GM23338 (cell line): ENCODE data around the gene FSIP1. TPM values are rescaled to one million over a fixed set of nuclear protein-coding genes. Genes with fewer than 3 reads are reported as not detected.

ENCODE experiments used
- ATAC-seq: fragments of 200-7000 bp; cut with Tn5 transposase; 3 replicates; pipeline ENCODE4 v1.9.1; 2020
- DNase-seq: peaks from one replicate; pipeline ENCODE4 v3.0.0-alpha.2; 2015; ENCODE audit warnings: low spot score
- H2AFZ ChIP-seq: fragments of 200-600 bp; sonication (generic); 2 replicates; pipeline ENCODE4 v1.8.0; 2016; ENCODE audit warnings: antibody characterized with exemption, mild to moderate bottlenecking, moderate library complexity
- H3F3A ChIP-seq: fragments of 200-600 bp; sonication (generic); replicated peaks from 2 replicates; pipeline ENCODE4 v1.8.0; 2017; ENCODE audit warnings: antibody characterized with exemption, mixed run types, low read depth
- H3K27ac ChIP-seq: fragments of 200-600 bp; sonication (generic); 2 replicates; pipeline ENCODE4 v1.6.1; 2016; ENCODE audit warnings: low read depth
- H3K27me3 ChIP-seq: fragments of 200-600 bp; sonication (generic); 2 replicates; pipeline ENCODE4 v1.8.0; 2016; ENCODE audit warnings: mild to moderate bottlenecking, mixed run types, moderate library complexity; ENCODE audit not compliant: insufficient read depth
- H3K36me3 ChIP-seq: fragments of 200-600 bp; sonication (generic); 2 replicates; pipeline ENCODE4 v1.8.0; 2016; ENCODE audit warnings: mild to moderate bottlenecking; ENCODE audit not compliant: insufficient read depth
- H3K4me1 ChIP-seq: fragments of 200-600 bp; sonication (generic); 2 replicates; pipeline ENCODE4 v1.8.0; 2016; ENCODE audit warnings: mild to moderate bottlenecking, moderate library complexity; ENCODE audit not compliant: insufficient read depth
- H3K4me2 ChIP-seq: fragments of 200-600 bp; sonication (generic); 2 replicates; pipeline ENCODE4 v1.7.1; 2017; ENCODE audit warnings: mixed run types
- H3K4me3 ChIP-seq: fragments of 200-600 bp; sonication (generic); 2 replicates; pipeline ENCODE4 v1.6.1; 2016; ENCODE audit warnings: mixed run types
- H3K79me2 ChIP-seq: fragments of 200-600 bp; sonication (generic); replicated peaks from 2 replicates; pipeline ENCODE4 v1.8.0; 2017; ENCODE audit warnings: mild to moderate bottlenecking; ENCODE audit not compliant: insufficient read depth
- H3K9me2 ChIP-seq: fragments of 200-600 bp; sonication (generic); 2 replicates; pipeline ENCODE4 v1.8.0; 2017; ENCODE audit not compliant: insufficient read depth
- H4K20me1 ChIP-seq: fragments of 200-600 bp; sonication (generic); replicated peaks from 2 replicates; pipeline ENCODE4 v1.8.0; 2017; ENCODE audit warnings: mild to moderate bottlenecking; ENCODE audit not compliant: insufficient read depth
- H3K27ac Mint-ChIP-seq: 2 replicates; pipeline ENCODE4 v1.8.0; 2020; ENCODE audit warnings: inconsistent platforms, mild to moderate bottlenecking, moderate library complexity, mixed read lengths
- H3K27me3 Mint-ChIP-seq: 3 replicates; pipeline ENCODE4 v1.8.0; 2022; ENCODE audit warnings: low read depth, mild to moderate bottlenecking, moderate library complexity, mixed read lengths, inconsistent platforms; ENCODE audit not compliant: insufficient read depth, poor library complexity
- H3K36me3 Mint-ChIP-seq: 3 replicates; pipeline ENCODE4 v1.8.0; 2021; ENCODE audit warnings: low read depth, mild to moderate bottlenecking, inconsistent platforms, moderate library complexity, mixed read lengths
- H3K4me1 Mint-ChIP-seq: 3 replicates; pipeline ENCODE4 v1.8.0; 2020; ENCODE audit warnings: mild to moderate bottlenecking, inconsistent platforms, mixed read lengths
- H3K4me3 Mint-ChIP-seq: 3 replicates; pipeline ENCODE4 v1.8.0; 2021; ENCODE audit warnings: moderate library complexity, mild to moderate bottlenecking, inconsistent platforms, mixed read lengths
- H3K9me3 Mint-ChIP-seq: 3 replicates; pipeline ENCODE4 v1.8.0; 2020; ENCODE audit warnings: moderate library complexity, mild to moderate bottlenecking, inconsistent platforms, mixed read lengths
- CTCF ChIP-seq, 2 experiments: fragments of 200-600 bp in 1 of 2; sonication (generic) in 1 of 2; conservative IDR thresholded peaks; 2 replicates each; pipeline versions ENCODE4 v1.5.1 to v1.6.1; 2016 to 2017; ENCODE audit warnings: antibody characterized with exemption in 2 of 2, low read depth in 2 of 2, mild to moderate bottlenecking in 2 of 2, moderate library complexity in 1 of 2
- ETS1 ChIP-seq: IDR thresholded peaks from 2 replicates; pipeline ENCODE4 v1.6.1; 2016; ENCODE audit warnings: antibody characterized with exemption
- EZH2 ChIP-seq: fragments of 200-600 bp; sonication (generic); IDR thresholded peaks from one replicate; pipeline ENCODE4 v1.8.0; 2017; ENCODE audit warnings: antibody characterized with exemption, mild to moderate bottlenecking, low read depth; ENCODE audit not compliant: unreplicated experiment
- JUNB ChIP-seq: IDR thresholded peaks from one replicate; pipeline ENCODE4 v1.6.1; 2016; ENCODE audit warnings: antibody characterized with exemption; ENCODE audit not compliant: unreplicated experiment
- POLR2AphosphoS5 ChIP-seq: IDR thresholded peaks from 2 replicates; pipeline ENCODE4 v1.6.1; 2016; ENCODE audit warnings: antibody characterized with exemption, low read depth
- ZNF114 ChIP-seq: fragments of 250-450 bp; sonication (Bioruptor Pico); IDR thresholded peaks from 2 replicates; pipeline ENCODE4 v1.5.0; 2020; ENCODE audit warnings: mild to moderate bottlenecking, moderate library complexity
- polyA plus RNA-seq: library from polyadenylated mRNA; unstranded; fragments of >200 nt; fragmentation: Nextera tagmentation; extraction: Ambion mirVana; gene quantifications from 2 replicates; pipeline ENCODE4 v1.2.1, GENCODE V29; 2016
- total RNA-seq: library from RNA; depleted of rRNA; stranded (reverse); fragments of >200 nt; shearing (Covaris generic); gene quantifications from 2 replicates; pipeline ENCODE4 v1.2.3, GENCODE V29; 2014

The FSIP1 gene
- total and polyA plus RNA-seq, 2 experiments from 2014 or later, result 0.92 to 2.1 TPM

- Histone ChIP-seq H3F3A (no peaks in the 10 kb centered on the region), H3K9me2 (no peaks in the 10 kb centered on the region), H3K4me1 (no peaks in the 10 kb centered on the region), H3K4me3 (no peak overlapping the region), H3K4me2 (no peak overlapping the region), H2AFZ (0 out of 2 replicates have a peak overlapping the region, but pooled peaks have one; percentile 5), H4K20me1 (no peaks in the 10 kb centered on the region), H3K36me3 (no peaks in the 10 kb centered on the region), H3K79me2 (no peaks in the 10 kb centered on the region), H3K27ac (no peak overlapping the region), H3K27me3 (no peaks in the 10 kb centered on the region)
- Mint-ChIP-seq H3K4me1 (peaks cover 29% of the 10 kb centered on the region), H3K27ac (no peak overlapping the region), H3K27me3 (peaks cover 3% of the 10 kb centered on the region), H3K36me3 (no peaks in the 10 kb centered on the region), H3K4me3 (no peak overlapping the region), H3K9me3 (no peaks in the 10 kb centered on the region)
- ATAC-seq, result no peak
- DNase-seq, result no peak
- TF ChIP-seq POLR2AphosphoS5 (no peak), ZNF114 (CRISPR knock-in tag) (no peak), JUNB (no peak), ETS1 (no peak)
These were observed 138.9 kb downstream of the FSIP1 start for GRCh38 chr15:39643727-39644126.

- peak overlapping the region; percentile 23; the same call in 1 of the 2 replicates for H3K27ac Mint-ChIP-seq
- Histone ChIP-seq H3K4me2 (no peak overlapping the region), H3F3A (no peaks in the 10 kb centered on the region), H3K36me3 (no peaks in the 10 kb centered on the region), H3K4me1 (no peaks in the 10 kb centered on the region), H3K9me2 (peaks cover 2% of the 10 kb centered on the region; the same call in 1 of the 2 replicates), H3K27me3 (no peaks in the 10 kb centered on the region), H4K20me1 (no peaks in the 10 kb centered on the region), H3K27ac (no peak overlapping the region), H3K4me3 (no peak overlapping the region), H3K79me2 (no peaks in the 10 kb centered on the region), H2AFZ (no peak overlapping the region)
- H3K27me3 Mint-ChIP-seq, result peaks cover 3% of the 10 kb centered on the region
- DNase-seq (peak; percentile 50), ATAC-seq (peak; percentile 77)
- TF ChIP-seq CTCF (conservative IDR thresholded peaks at IDR 0.05; ENCODE audit: low read depth in 2 of 2) (no peak), EZH2 (no peak)
- H3K4me3 Mint-ChIP-seq, result no peak overlapping the region
- no peaks in the 10 kb centered on the region for H3K36me3 Mint-ChIP-seq
- peaks cover 29% of the 10 kb centered on the region for H3K4me1 Mint-ChIP-seq
- no peaks in the 10 kb centered on the region for H3K9me3 Mint-ChIP-seq
These were observed 140.5 kb downstream of the FSIP1 start for GRCh38 chr15:39642011-39642640.
